ENCODE measurements around the gene CCDC137.
A peak's percentile ranks its signal among the peaks of the same experiment; 100 is the strongest.
"Not testable (repeated sequence)": the region's sequence is repeated elsewhere in the genome, so short reads cannot be mapped to it uniquely, and the experiment has no call there.

The CCDC137 gene

GRCh38 chr17:81672504-81672903 is 6.0 kb downstream of the CCDC137 start:
- H3K9ac ChIP-seq (ENCODE audit: low read depth, low read length): no peak overlapping the region
- no peaks in the 10 kb centered on the region for H3K27me3 ChIP-seq (ENCODE audit: insufficient read depth, low read length)
- H3K4me3 ChIP-seq (ENCODE audit: low read length): no peak overlapping the region
- H3K9me3 ChIP-seq (ENCODE audit: insufficient read depth, low read depth, low read length): no peaks in the 10 kb centered on the region
- H3K36me3 ChIP-seq (ENCODE audit: insufficient read depth, low read depth, low read length): peaks cover 72% of the 10 kb centered on the region
- H3K27ac ChIP-seq (ENCODE audit: low read length): no peak overlapping the region
- H3K4me1 ChIP-seq (ENCODE audit: insufficient read depth, low read length): no peaks in the 10 kb centered on the region

- Histone ChIP-seq H3K9me3 (ENCODE audit: insufficient read depth, low read depth, low read length) (no peaks in the 10 kb centered on the region), H3K27ac (ENCODE audit: low read length) (no peak overlapping the region), H3K9ac (ENCODE audit: low read depth, low read length) (no peak overlapping the region), H3K4me1 (ENCODE audit: insufficient read depth, low read length) (no peaks in the 10 kb centered on the region), H3K4me3 (ENCODE audit: low read length) (no peak overlapping the region), H3K36me3 (ENCODE audit: insufficient read depth, low read depth, low read length) (peaks cover 71% of the 10 kb centered on the region), H3K27me3 (ENCODE audit: insufficient read depth, low read length) (no peaks in the 10 kb centered on the region)
Observed at GRCh38 chr17:81672954-81673353, 6.4 kb downstream of the CCDC137 start.

- Histone ChIP-seq H3K4me1 (ENCODE audit: insufficient read depth, low read length) (no peaks in the 10 kb centered on the region), H3K27ac (ENCODE audit: low read length) (no peak overlapping the region), H3K36me3 (ENCODE audit: insufficient read depth, low read depth, low read length) (peaks cover 64% of the 10 kb centered on the region), H3K9me3 (ENCODE audit: insufficient read depth, low read depth, low read length) (no peaks in the 10 kb centered on the region), H3K27me3 (ENCODE audit: insufficient read depth, low read length) (no peaks in the 10 kb centered on the region), H3K4me3 (ENCODE audit: low read length) (no peak overlapping the region), H3K9ac (ENCODE audit: low read depth, low read length) (no peak overlapping the region)
Observed at GRCh38 chr17:81673561-81674258, 7.2 kb downstream of the CCDC137 start.

DNA sequence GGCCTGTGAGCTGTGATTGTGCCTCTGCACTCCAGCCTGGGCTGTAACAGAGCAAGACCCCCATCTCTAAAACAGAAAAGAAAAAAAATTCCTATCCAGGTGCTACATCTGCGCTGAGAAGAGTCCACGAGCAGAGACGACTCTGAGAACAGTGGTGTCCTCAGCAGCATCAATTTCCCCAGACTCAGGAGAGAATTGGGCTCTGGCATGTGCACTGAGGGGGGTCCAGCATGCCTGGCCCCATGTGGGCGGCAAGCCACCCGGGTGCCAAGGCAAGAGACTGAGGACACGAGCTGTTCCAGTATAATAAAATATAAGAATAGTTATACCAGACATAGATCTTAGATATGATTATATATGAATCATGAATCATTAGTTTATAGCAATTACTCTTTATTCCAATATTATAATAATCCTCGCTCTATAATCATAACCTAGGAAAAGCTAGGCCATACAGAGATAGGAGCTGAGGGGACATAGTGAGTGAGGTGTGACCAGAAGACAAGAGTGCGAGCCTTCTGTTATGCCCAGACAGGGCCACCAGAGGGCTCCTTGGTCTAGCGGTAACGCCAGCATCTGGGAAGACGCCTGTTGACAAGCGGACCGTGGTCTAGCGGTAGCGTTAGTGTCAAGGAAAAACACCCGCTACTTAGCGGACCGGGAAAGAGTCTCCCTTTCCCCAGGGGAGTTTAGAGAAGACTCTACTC is 9.1 kb downstream of the CCDC137 start:
- H3K27ac ChIP-seq (ENCODE audit: low read length); H3K9ac ChIP-seq (ENCODE audit: low read depth, low read length); H3K4me3 ChIP-seq (ENCODE audit: low read length); H3K9me3 ChIP-seq (ENCODE audit: insufficient read depth, low read depth, low read length); H3K4me1 ChIP-seq (ENCODE audit: insufficient read depth, low read length); H3K27me3 ChIP-seq (ENCODE audit: insufficient read depth, low read length): not testable (repeated sequence)
- peaks cover 44% of the 10 kb centered on the region for H3K36me3 ChIP-seq (ENCODE audit: insufficient read depth, low read depth, low read length)

GRCh38 chr17:81676906-81677305 is 10.4 kb downstream of the CCDC137 start:
- Histone ChIP-seq H3K27ac (ENCODE audit: low read length) (no peak overlapping the region), H3K4me3 (ENCODE audit: low read length) (no peak overlapping the region), H3K4me1 (ENCODE audit: insufficient read depth, low read length) (no peaks in the 10 kb centered on the region), H3K36me3 (ENCODE audit: insufficient read depth, low read depth, low read length) (peaks cover 32% of the 10 kb centered on the region), H3K9me3 (ENCODE audit: insufficient read depth, low read depth, low read length) (no peaks in the 10 kb centered on the region), H3K9ac (ENCODE audit: low read depth, low read length) (no peak overlapping the region), H3K27me3 (ENCODE audit: insufficient read depth, low read length) (no peaks in the 10 kb centered on the region)

GRCh38 chr17:81680150-81680549 is 13.6 kb downstream of the CCDC137 start:
- peaks cover 4% of the 10 kb centered on the region; the same call in 1 of the 2 replicates for H3K36me3 ChIP-seq (ENCODE audit: insufficient read depth, low read depth, low read length)
- H3K9ac ChIP-seq (ENCODE audit: low read depth, low read length): no peak overlapping the region
- H3K27me3 ChIP-seq (ENCODE audit: insufficient read depth, low read length): no peaks in the 10 kb centered on the region
- no peak overlapping the region for H3K4me3 ChIP-seq (ENCODE audit: low read length)
- no peak overlapping the region for H3K27ac ChIP-seq (ENCODE audit: low read length)
- H3K9me3 ChIP-seq (ENCODE audit: insufficient read depth, low read depth, low read length): no peaks in the 10 kb centered on the region
- peaks cover 8% of the 10 kb centered on the region for H3K4me1 ChIP-seq (ENCODE audit: insufficient read depth, low read length)

GRCh38 chr17:81681672-81682071 is 15.1 kb downstream of the CCDC137 start:
- Histone ChIP-seq H3K27ac (ENCODE audit: low read length) (no peak overlapping the region), H3K36me3 (ENCODE audit: insufficient read depth, low read depth, low read length) (peaks cover 14% of the 10 kb centered on the region), H3K4me1 (ENCODE audit: insufficient read depth, low read length) (peaks cover 8% of the 10 kb centered on the region), H3K4me3 (ENCODE audit: low read length) (no peak overlapping the region), H3K9ac (ENCODE audit: low read depth, low read length) (no peak overlapping the region), H3K9me3 (ENCODE audit: insufficient read depth, low read depth, low read length) (no peaks in the 10 kb centered on the region), H3K27me3 (ENCODE audit: insufficient read depth, low read length) (no peaks in the 10 kb centered on the region)

DNA sequence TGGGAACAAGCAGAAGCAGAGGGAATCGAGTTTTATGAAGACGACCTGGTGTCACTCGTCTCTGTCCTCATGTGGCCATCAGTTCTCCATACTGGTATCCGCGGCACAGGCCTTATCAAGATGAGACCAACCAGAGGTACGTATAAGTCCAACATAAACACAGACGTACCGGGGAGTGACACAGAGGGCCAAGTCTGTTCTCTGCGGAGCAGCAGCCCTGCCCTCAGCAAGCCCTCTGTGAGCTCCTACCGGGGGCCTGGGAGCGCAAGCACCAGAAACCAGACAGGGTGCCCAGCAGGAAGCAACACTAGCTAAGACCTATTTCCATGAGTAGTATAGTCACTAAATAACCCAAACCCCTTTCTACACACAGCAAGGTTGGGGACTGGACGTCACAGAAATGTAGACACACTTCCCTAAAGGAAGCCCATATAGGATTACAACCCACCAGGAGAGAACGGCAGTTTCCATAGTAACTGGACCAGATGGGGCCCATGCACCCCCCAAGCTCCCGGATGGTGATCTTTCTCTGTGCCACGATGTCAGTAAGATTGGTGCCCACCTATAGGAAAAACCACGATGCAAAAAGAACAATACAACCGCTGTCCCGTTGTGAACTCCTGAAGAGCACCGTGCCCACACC is 16.1 kb downstream of the CCDC137 start:
- Histone ChIP-seq H3K9ac (ENCODE audit: low read depth, low read length) (peak overlapping the region; percentile 92; the same call in 1 of the 2 replicates), H3K27me3 (ENCODE audit: insufficient read depth, low read length) (no peaks in the 10 kb centered on the region), H3K4me3 (ENCODE audit: low read length) (peak overlapping the region; percentile 93), H3K27ac (ENCODE audit: low read length) (no peak overlapping the region), H3K36me3 (ENCODE audit: insufficient read depth, low read depth, low read length) (peaks cover 24% of the 10 kb centered on the region), H3K9me3 (ENCODE audit: insufficient read depth, low read depth, low read length) (no peaks in the 10 kb centered on the region), H3K4me1 (ENCODE audit: insufficient read depth, low read length) (peaks cover 8% of the 10 kb centered on the region)

- Histone ChIP-seq H3K9ac (ENCODE audit: low read depth, low read length) (peak overlapping the region; percentile 92; the same call in 1 of the 2 replicates), H3K36me3 (ENCODE audit: insufficient read depth, low read depth, low read length) (peaks cover 26% of the 10 kb centered on the region), H3K27me3 (ENCODE audit: insufficient read depth, low read length) (no peaks in the 10 kb centered on the region), H3K9me3 (ENCODE audit: insufficient read depth, low read depth, low read length) (no peaks in the 10 kb centered on the region), H3K27ac (ENCODE audit: low read length) (no peak overlapping the region), H3K4me3 (ENCODE audit: low read length) (peak overlapping the region; percentile 93), H3K4me1 (ENCODE audit: insufficient read depth, low read length) (peaks cover 8% of the 10 kb centered on the region)
Observed at GRCh38 chr17:81683208-81683583, 16.7 kb downstream of the CCDC137 start.

DNA sequence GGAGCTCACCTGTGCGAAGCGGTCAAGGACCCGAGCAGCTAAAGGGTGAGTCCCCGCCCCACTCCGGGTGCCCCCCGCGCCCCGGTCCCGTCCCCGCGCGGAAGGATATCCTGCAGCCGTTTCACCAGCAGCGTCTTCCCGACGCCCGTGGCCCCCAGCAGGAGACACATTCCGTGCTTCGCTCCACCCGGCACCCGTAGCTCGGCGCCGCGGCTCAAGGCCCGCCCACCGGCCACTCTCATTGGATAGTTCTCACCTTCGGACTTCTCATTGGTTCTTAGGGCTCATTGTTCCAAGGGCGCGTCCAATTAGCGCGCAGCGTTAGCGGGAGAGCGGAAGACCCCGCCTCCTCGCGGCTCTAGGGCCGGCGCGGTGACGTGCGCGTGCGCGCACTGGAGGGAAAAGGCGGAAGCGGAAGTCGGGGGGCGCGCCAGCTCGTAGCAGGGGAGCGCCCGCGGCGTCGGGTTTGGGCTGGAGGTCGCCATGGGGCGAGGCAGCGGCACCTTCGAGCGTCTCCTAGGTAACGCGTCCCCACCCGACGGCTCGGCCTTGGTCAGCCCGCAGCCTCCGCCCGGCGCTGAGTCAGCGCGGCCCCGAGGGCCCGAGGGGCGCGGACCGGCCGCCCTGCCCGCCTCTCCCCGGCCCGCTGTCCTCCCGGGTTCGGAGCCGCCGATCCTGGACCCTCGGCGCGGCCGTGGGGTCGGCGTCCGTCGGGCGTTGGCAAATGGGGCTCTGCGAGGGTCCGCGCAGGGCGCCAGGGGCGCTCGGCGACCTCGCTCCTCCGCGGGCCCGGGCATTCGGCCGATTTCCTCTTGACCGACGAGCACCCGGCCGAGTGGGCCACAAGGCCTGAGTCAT is 17.3 kb downstream of the CCDC137 start, which contains the start of the genes ARL16 and HGS:
Gene ARL16 (minus strand): TSS at position 214 of the 858 bp plus-strand sequence. CDS start 44 bp downstream, at position 170.
Gene HGS (plus strand): TSS at position 428 of the 858 bp plus-strand sequence. CDS start 56 bp downstream, at position 484.
- H3K4me1 ChIP-seq (ENCODE audit: insufficient read depth, low read length): peaks cover 8% of the 10 kb centered on the region
- H3K4me3 ChIP-seq (ENCODE audit: low read length): peak within 1 kb of the TSS; percentile 93
- H3K36me3 ChIP-seq (ENCODE audit: insufficient read depth, low read depth, low read length): peaks cover 31% of the 10 kb centered on the region
- H3K9ac ChIP-seq (ENCODE audit: low read depth, low read length): peak within 1 kb of the TSS; percentile 92
- no peak within 1 kb of the TSS for H3K27ac ChIP-seq (ENCODE audit: low read length)
- H3K27me3 ChIP-seq (ENCODE audit: insufficient read depth, low read length): no peaks in the 10 kb centered on the region
- H3K9me3 ChIP-seq (ENCODE audit: insufficient read depth, low read depth, low read length): no peaks in the 10 kb centered on the region

GRCh38 chr17:81684442-81684911 is 17.9 kb downstream of the CCDC137 start:
- Histone ChIP-seq H3K27me3 (ENCODE audit: insufficient read depth, low read length) (no peaks in the 10 kb centered on the region), H3K36me3 (ENCODE audit: insufficient read depth, low read depth, low read length) (peaks cover 37% of the 10 kb centered on the region), H3K27ac (ENCODE audit: low read length) (no peak overlapping the region), H3K9me3 (ENCODE audit: insufficient read depth, low read depth, low read length) (no peaks in the 10 kb centered on the region), H3K4me3 (ENCODE audit: low read length) (peak overlapping the region; percentile 93), H3K9ac (ENCODE audit: low read depth, low read length) (peak overlapping the region; percentile 89), H3K4me1 (ENCODE audit: insufficient read depth, low read length) (peaks cover 8% of the 10 kb centered on the region)

All from iPS-20b (cell line).